Spleen (tissue), 11 donors: ENCODE results near the gene CCDC3. TPM values are rescaled to one million over a fixed set of nuclear protein-coding genes. Genes with fewer than 3 reads are reported as not detected.

ENCODE experiments used
- DNase-seq: peaks from one replicate; pipeline ENCODE4 v3.0.0-alpha.2; 2020
- H3K27ac ChIP-seq, 8 donors: fragments of 200-600 bp; sonication (generic) in 7 of 8; 1 replicate in 4 of 8; 2 replicates in 4 of 8; pipeline versions ENCODE4 v1.5.0 to v1.8.0; 2016 to 2021; ENCODE audit warnings: inconsistent platforms in 4 of 8, mild to moderate bottlenecking in 4 of 8, moderate library complexity in 1 of 8
- H3K27me3 ChIP-seq, 7 donors: fragments of 200-600 bp; sonication (generic) in 6 of 7; replicated peaks in 1 of 7; 1 replicate in 4 of 7; 2 replicates in 3 of 7; pipeline versions ENCODE4 v1.5.0 to v1.8.0; 2016 to 2021; ENCODE audit warnings: inconsistent platforms in 3 of 7, mild to moderate bottlenecking in 1 of 7
- H3K36me3 ChIP-seq, 6 donors: fragments of 200-600 bp; sonication (generic) in 5 of 6; 1 replicate in 4 of 6; 2 replicates in 2 of 6; pipeline versions ENCODE4 v1.5.0 to v1.8.0; 2016 to 2021; ENCODE audit warnings: inconsistent platforms in 2 of 6
- H3K4me1 ChIP-seq, 6 donors: fragments of 200-600 bp; sonication (generic) in 5 of 6; 1 replicate in 3 of 6; 2 replicates in 3 of 6; pipeline versions ENCODE4 v1.5.0 to v1.8.0; 2016 to 2021; ENCODE audit warnings: inconsistent platforms in 3 of 6
- H3K4me3 ChIP-seq, 8 donors: fragments of 200-600 bp; sonication (generic) in 7 of 8; 1 replicate in 4 of 8; 2 replicates in 4 of 8; pipeline versions ENCODE4 v1.5.0 to v1.8.0; 2016 to 2021; ENCODE audit warnings: inconsistent platforms in 4 of 8, mild to moderate bottlenecking in 4 of 8, moderate library complexity in 2 of 8
- H3K9me3 ChIP-seq, 8 donors: fragments of 200-600 bp; sonication (generic) in 7 of 8; 1 replicate in 4 of 8; 2 replicates in 4 of 8; pipeline versions ENCODE4 v1.5.0 to v1.8.0; 2016 to 2021; ENCODE audit warnings: inconsistent platforms in 4 of 8
- POLR2A ChIP-seq, 3 donors: fragments of 450-650 bp; IDR thresholded peaks; one replicate each; pipeline ENCODE4 v1.5.1; 2017; ENCODE audit warnings: antibody characterized with exemption in 3 of 3, mild to moderate bottlenecking in 1 of 3
- POLR2AphosphoS5 ChIP-seq, 3 donors: sonication (generic); formaldehyde crosslinking; IDR thresholded peaks; one replicate each; pipeline ENCODE4 v1.5.1; 2017; ENCODE audit warnings: antibody characterized with exemption in 3 of 3
- WGBS, 5 donors: extraction: QIAGEN DNeasy Blood & Tissue Kit in 3 of 5; methylation state at CpG; one replicate each; pipeline versions ENCODE4 v1.1.5 to v1.1.7; 2013 to 2018; 5-methylcytosine and 5-hydroxymethylcytosine counted together
- intact Hi-C: fragments of 100-400 bp; cut with DNase I; formaldehyde crosslinking; loops from one replicate; pipeline ENCODE4 v1.15.0; 2023; ENCODE audit warnings: low total_unique reads
- polyA plus RNA-seq, 3 donors: library from polyadenylated mRNA; stranded (reverse); fragments of 200-250 nt; gene quantifications; one replicate each; pipeline ENCODE4 v1.2.1, GENCODE V29; 2013
- total RNA-seq, 7 donors: library from RNA; depleted of rRNA in 3 of 7; stranded (reverse); fragments of >200 nt in 3 of 7; fragmentation: NEBNext Ultra II Directional in 4 of 7; extraction: Animal tissue kit (Norgen Biotek cat#: 25700) in 4 of 7; gene quantifications; one replicate each; pipeline versions ENCODE4 v1.1.0 to v1.2.1, GENCODE V29; 2016 to 2021
- TF ChIP-seq, protein P1 (sequence below), 11 experiments: fragments of 200-600 bp in 7 of 11; fragments of 450-650 bp in 4 of 11; sonication (generic) in 4 of 11; IDR thresholded peaks in 8 of 11; conservative IDR thresholded peaks in 3 of 11; 1 replicate in 7 of 11; 2 replicates in 4 of 11; pipeline versions ENCODE4 v1.4.0 to v1.8.0; 2016 to 2021; ENCODE audit warnings: antibody characterized with exemption in 11 of 11, inconsistent platforms in 4 of 11, mild to moderate bottlenecking in 1 of 11
- donor health status: healthy with polysubstance abuse.
- donor health status: DM: no; HTN: no; CAD: no; lungs with moderate emphysema.
- donor health status: DM: no; HTN: no; CAD: no.
- donor health status: Bipolar disorder and iron deficiency.
- donor health status: healthy.
- donor health status: DM: no; HTN: no; CAD: no.
- donor health status: DM: yes; HTN: yes; CAD: no.

The CCDC3 gene
- total and polyA plus RNA-seq, 10 donors: 4.7 to 36.9 (median 26.8) TPM

DNA sequence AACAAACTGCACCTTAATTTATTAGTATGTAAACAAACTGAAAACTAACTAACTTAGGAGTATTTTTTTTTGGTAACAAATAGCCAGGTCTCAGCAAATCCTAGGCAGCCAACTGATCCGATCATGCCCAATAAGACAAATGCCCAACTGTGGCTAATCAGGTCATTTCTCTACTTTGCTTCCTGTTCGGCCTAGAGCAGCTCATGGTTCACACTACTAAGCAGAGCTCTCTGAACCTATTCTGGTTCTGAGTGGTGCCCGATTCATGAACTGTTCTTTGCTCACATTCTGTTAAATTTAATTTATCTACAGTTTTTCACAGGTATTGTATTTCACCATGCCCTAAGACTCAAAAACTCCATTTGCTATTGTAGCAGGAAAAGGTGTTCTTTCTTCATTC lies 55.1 kb downstream of the CCDC3 start:
- no peak for DNase-seq
- Histone ChIP-seq H3K4me1 (no peaks in the 10 kb centered on the region), H3K27ac (no peak overlapping the region), H3K4me3 (no peak overlapping the region), H3K36me3 (no peaks in the 10 kb centered on the region), H3K9me3 (no peaks in the 10 kb centered on the region), H3K27me3 (no peaks in the 10 kb centered on the region)
- TF ChIP-seq, protein P1, sequence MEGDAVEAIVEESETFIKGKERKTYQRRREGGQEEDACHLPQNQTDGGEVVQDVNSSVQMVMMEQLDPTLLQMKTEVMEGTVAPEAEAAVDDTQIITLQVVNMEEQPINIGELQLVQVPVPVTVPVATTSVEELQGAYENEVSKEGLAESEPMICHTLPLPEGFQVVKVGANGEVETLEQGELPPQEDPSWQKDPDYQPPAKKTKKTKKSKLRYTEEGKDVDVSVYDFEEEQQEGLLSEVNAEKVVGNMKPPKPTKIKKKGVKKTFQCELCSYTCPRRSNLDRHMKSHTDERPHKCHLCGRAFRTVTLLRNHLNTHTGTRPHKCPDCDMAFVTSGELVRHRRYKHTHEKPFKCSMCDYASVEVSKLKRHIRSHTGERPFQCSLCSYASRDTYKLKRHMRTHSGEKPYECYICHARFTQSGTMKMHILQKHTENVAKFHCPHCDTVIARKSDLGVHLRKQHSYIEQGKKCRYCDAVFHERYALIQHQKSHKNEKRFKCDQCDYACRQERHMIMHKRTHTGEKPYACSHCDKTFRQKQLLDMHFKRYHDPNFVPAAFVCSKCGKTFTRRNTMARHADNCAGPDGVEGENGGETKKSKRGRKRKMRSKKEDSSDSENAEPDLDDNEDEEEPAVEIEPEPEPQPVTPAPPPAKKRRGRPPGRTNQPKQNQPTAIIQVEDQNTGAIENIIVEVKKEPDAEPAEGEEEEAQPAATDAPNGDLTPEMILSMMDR (IDR thresholded peaks at IDR 0.05 in 8 of 11, conservative IDR thresholded peaks at IDR 0.05 in 3 of 11): no peak
- TF ChIP-seq POLR2AphosphoS5 (IDR thresholded peaks at IDR 0.05) (no peak), POLR2A (IDR thresholded peaks at IDR 0.05) (no peak)
- intact Hi-C loops: no loop called here
- WGBS, 5 donors: 72 to 96% (median 84%) methylated on average over 3 of the region's 3 CpGs

DNA sequence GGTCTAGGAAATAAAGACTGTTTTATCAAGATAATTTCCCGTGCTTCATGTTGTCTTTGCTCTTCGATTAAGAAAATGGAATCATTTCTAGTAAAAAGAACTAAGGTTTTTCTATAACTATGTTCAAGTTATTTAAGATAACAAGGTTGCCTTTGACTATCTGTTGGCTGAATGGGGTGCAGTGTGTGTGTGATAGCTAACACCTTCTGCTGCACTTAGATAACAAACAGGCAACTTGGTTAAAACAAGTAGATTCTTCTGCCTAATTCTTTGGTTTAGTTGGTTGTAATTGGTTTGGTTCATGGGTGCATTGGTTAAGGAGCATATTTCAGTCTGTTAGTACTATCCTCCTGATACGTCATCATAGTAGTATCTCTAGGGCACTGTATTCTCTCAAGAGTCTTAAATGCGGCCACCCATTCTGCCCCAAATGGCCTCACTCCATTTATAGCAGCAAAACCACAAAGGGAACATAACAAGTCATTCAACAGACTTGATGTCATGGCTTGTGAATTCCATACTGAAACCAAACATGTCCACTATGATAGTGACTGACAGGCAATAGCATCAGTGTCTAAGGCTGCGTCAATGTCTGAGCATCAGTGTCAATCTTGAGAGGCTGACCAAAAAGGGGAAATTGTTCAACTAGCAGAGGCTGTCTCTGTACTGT lies 55.7 kb downstream of the CCDC3 start:
- no peaks in the 10 kb centered on the region for H3K36me3 ChIP-seq
- no peak overlapping the region for H3K27ac ChIP-seq
- no peaks in the 10 kb centered on the region for H3K27me3 ChIP-seq
- no peak overlapping the region for H3K4me3 ChIP-seq
- WGBS, 5 donors: 73 to 87% (median 73%) methylated on average over 5 of the region's 5 CpGs
- no peaks in the 10 kb centered on the region for H3K9me3 ChIP-seq
- H3K4me1 ChIP-seq: no peaks in the 10 kb centered on the region
- no peak for DNase-seq
- TF ChIP-seq POLR2A (IDR thresholded peaks at IDR 0.05) (no peak), POLR2AphosphoS5 (IDR thresholded peaks at IDR 0.05) (no peak)
- TF ChIP-seq, protein P1 (IDR thresholded peaks at IDR 0.05 in 8 of 11, conservative IDR thresholded peaks at IDR 0.05 in 3 of 11): no peak
- intact Hi-C loops: no loop called here

DNA sequence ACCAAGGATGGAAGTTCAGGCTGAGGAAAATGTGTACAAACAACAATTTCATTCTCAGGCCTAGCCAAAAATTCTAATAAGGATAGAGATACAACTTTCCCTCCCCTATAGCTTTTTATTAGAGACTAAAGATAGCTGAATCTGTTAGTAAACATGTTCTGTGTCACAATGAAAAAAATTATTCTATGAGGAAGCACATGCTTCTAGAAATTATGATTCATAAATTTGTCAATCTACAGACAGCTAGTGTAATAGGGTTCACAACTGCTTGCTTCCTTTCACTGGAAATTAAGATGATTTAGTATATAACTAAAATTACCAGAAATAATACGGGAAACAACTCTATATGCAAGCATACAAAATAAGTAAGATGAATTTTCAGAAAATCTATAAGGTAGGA lies 56.6 kb downstream of the CCDC3 start:
- Histone ChIP-seq H3K4me3 (no peak overlapping the region), H3K9me3 (no peaks in the 10 kb centered on the region), H3K27ac (no peak overlapping the region), H3K4me1 (no peaks in the 10 kb centered on the region), H3K36me3 (no peaks in the 10 kb centered on the region), H3K27me3 (no peaks in the 10 kb centered on the region)
- DNase-seq: no peak
- WGBS, 5 donors: 64 to 92% (median 81%) methylated on average over 1 of the region's 1 CpG
- TF ChIP-seq POLR2AphosphoS5 (IDR thresholded peaks at IDR 0.05): no peak
- TF ChIP-seq, protein P1 (IDR thresholded peaks at IDR 0.05 in 8 of 11, conservative IDR thresholded peaks at IDR 0.05 in 3 of 11): no peak
- no peak for TF ChIP-seq POLR2A (IDR thresholded peaks at IDR 0.05)
- intact Hi-C loops: no loop called here

DNA sequence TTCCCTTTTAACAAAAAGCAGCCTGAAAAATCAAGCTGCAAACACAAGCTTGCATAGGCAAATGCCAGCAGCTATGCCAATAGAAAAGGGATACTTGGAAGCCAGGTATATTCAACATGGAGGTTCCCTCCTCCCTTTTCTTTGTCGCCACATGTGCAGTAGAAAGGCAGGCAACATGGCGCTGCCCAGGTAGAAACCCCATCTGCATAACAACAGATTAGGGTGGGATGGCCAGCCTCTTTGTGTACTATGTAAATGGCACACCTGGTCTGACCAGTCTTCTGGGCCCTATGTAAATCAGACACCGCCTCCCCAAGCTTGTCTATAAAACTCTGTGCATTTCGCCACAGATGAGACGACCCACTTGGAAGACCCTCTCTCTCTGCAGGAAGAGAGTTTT lies 58.1 kb downstream of the CCDC3 start:
- TF ChIP-seq POLR2AphosphoS5 (IDR thresholded peaks at IDR 0.05): no peak
- TF ChIP-seq POLR2A (IDR thresholded peaks at IDR 0.05): no peak
- TF ChIP-seq, protein P1 (IDR thresholded peaks at IDR 0.05 in 8 of 11, conservative IDR thresholded peaks at IDR 0.05 in 3 of 11): no peak
- WGBS, 5 donors: 78 to 91% (median 83%) methylated on average over 5 of the region's 5 CpGs
- Histone ChIP-seq H3K27me3 (no peaks in the 10 kb centered on the region), H3K27ac (no peak overlapping the region), H3K4me3 (no peak overlapping the region), H3K4me1 (no peaks in the 10 kb centered on the region), H3K36me3 (no peaks in the 10 kb centered on the region), H3K9me3 (no peaks in the 10 kb centered on the region)
- intact Hi-C loops: no loop called here
- no peak for DNase-seq
